GM19395 (cell line): ENCODE data around the gene CACNA1I.
"Not testable (repeated sequence)": the region's sequence is repeated elsewhere in the genome, so short reads cannot be mapped to it uniquely, and the experiment has no call there.

Experiments
- ATAC-seq: cut with Tn5 transposase; IDR thresholded peaks from one replicate; pipeline ENCODE4 v1.9.1; 2021; ENCODE audit warnings: mild to moderate bottlenecking, moderate library complexity; ENCODE audit not compliant: unreplicated experiment

Gene CACNA1I

GRCh38 chr22:39731881-39732555 is 161.5 kb downstream of the CACNA1I start:
- no peak for ATAC-seq

GRCh38 chr22:39732625-39733024 is 162.1 kb downstream of the CACNA1I start:
- no peak for ATAC-seq

GRCh38 chr22:39733191-39733590 is 162.6 kb downstream of the CACNA1I start:
- no peak for ATAC-seq

- ATAC-seq: not testable (repeated sequence)
Observed at GRCh38 chr22:39734046-39734445, 163.5 kb downstream of the CACNA1I start.

GRCh38 chr22:39734866-39735265 is 164.3 kb downstream of the CACNA1I start:
- ATAC-seq: no peak

- no peak for ATAC-seq
Observed at GRCh38 chr22:39735776-39736175, 165.2 kb downstream of the CACNA1I start.

GRCh38 chr22:39738746-39739145 is 168.2 kb downstream of the CACNA1I start:
- ATAC-seq: no peak
